Endodermal cell (in vitro differentiated cells): ENCODE data around the gene ABLIM2. TPM values are rescaled to one million over a fixed set of nuclear protein-coding genes. Genes with fewer than 3 reads are reported as not detected.
A peak's percentile ranks its signal among the peaks of the same experiment; 100 is the strongest.

Experiments used
- DNase-seq: peaks from one replicate; pipeline ENCODE4 v3.0.0-alpha.2; 2017
- H3K27ac ChIP-seq: 2 replicates; pipeline ENCODE4 v1.5.1; 2013; ENCODE audit warnings: mild to moderate bottlenecking, low read depth, low read length, moderate library complexity
- H3K27me3 ChIP-seq: 2 replicates; pipeline ENCODE4 v1.6.1; 2013; ENCODE audit warnings: mild to moderate bottlenecking, low read length, moderate library complexity; ENCODE audit not compliant: insufficient read depth, control insufficient read depth, poor library complexity, severe bottlenecking
- H3K36me3 ChIP-seq: 2 replicates; pipeline ENCODE4 v1.7.0; 2013; ENCODE audit warnings: mild to moderate bottlenecking, low read length, moderate library complexity; ENCODE audit not compliant: control insufficient read depth, insufficient read depth
- H3K4me1 ChIP-seq: one replicate; pipeline ENCODE4 v1.7.0; 2013; ENCODE audit warnings: low read length; ENCODE audit not compliant: control insufficient read depth, insufficient read depth
- H3K4me3 ChIP-seq: 2 replicates; pipeline ENCODE4 v1.5.1; 2013; ENCODE audit warnings: mild to moderate bottlenecking, low read length, moderate library complexity
- H3K9ac ChIP-seq: 2 replicates; pipeline ENCODE4 v1.6.1; 2013; ENCODE audit warnings: mild to moderate bottlenecking, low read length, moderate library complexity; ENCODE audit not compliant: poor library complexity, severe bottlenecking; ENCODE audit errors: extremely low read depth
- H3K9me3 ChIP-seq: 2 replicates; pipeline ENCODE4 v1.6.1; 2013; ENCODE audit warnings: mild to moderate bottlenecking, low read length, moderate library complexity; ENCODE audit not compliant: control insufficient read depth
- H3K27ac Mint-ChIP-seq: 2 replicates; pipeline ENCODE4 v1.8.0; 2020; ENCODE audit warnings: mixed read lengths
- H3K27me3 Mint-ChIP-seq: 2 replicates; pipeline ENCODE4 v1.8.0; 2021; ENCODE audit warnings: mild to moderate bottlenecking, mixed read lengths; ENCODE audit not compliant: insufficient read depth
- H3K36me3 Mint-ChIP-seq: 2 replicates; pipeline ENCODE4 v1.8.0; 2020; ENCODE audit warnings: low read depth, mixed read lengths
- H3K4me1 Mint-ChIP-seq: 2 replicates; pipeline ENCODE4 v1.8.0; 2020; ENCODE audit warnings: mixed read lengths
- H3K4me3 Mint-ChIP-seq: 2 replicates; pipeline ENCODE4 v1.8.0; 2020; ENCODE audit warnings: mild to moderate bottlenecking, moderate library complexity, mixed read lengths
- H3K9me3 Mint-ChIP-seq: 2 replicates; pipeline ENCODE4 v1.8.0; 2020; ENCODE audit warnings: mild to moderate bottlenecking, mixed read lengths
- CTCF ChIP-seq: fragments of 200-600 bp; sonication (generic); conservative IDR thresholded peaks from 2 replicates; pipeline ENCODE4 v1.5.0; 2021; ENCODE audit warnings: antibody characterized with exemption, mild to moderate bottlenecking
- WGBS, 2 experiments: methylation state at CpG; one replicate each; pipeline versions ENCODE4 v1.1.5 to v1.1.7; 2013; ENCODE audit warnings: missing lambda C conversion rate in 2 of 2, mixed read lengths in 1 of 2; ENCODE audit not compliant: insufficient coverage in 1 of 2, insufficient read length in 1 of 2; 5-methylcytosine and 5-hydroxymethylcytosine counted together
- total RNA-seq, 2 donors: library from RNA; stranded (reverse); fragmentation: NEBNext Ultra II Directional in 1 of 2; extraction: Animal tissue kit (Norgen Biotek cat#: 25700) in 1 of 2; gene quantifications; 2 replicates in 1 of 2; 3 replicates in 1 of 2; pipeline ENCODE4 v1.2.1, GENCODE V29; 2021

ABLIM2 gene
- total RNA-seq, 2 donors from 2014 or later, result 0.35 to 1.6 TPM

- Mint-ChIP-seq H3K36me3 (no peaks in the 10 kb centered on the region), H3K9me3 (peaks cover 5% of the 10 kb centered on the region), H3K4me3 (no peak overlapping the region)
Observed at GRCh38 chr4:8113611-8114377, 44.8 kb downstream of the ABLIM2 start.

GRCh38 chr4:8112672-8113071, 45.9 kb downstream of the ABLIM2 start:
- Mint-ChIP-seq H3K27ac (no peak overlapping the region), H3K4me3 (no peak overlapping the region), H3K36me3 (no peaks in the 10 kb centered on the region), H3K27me3 (no peaks in the 10 kb centered on the region), H3K9me3 (peaks cover 6% of the 10 kb centered on the region), H3K4me1 (peaks cover 5% of the 10 kb centered on the region)
- Histone ChIP-seq H3K36me3 (no peaks in the 10 kb centered on the region), H3K9ac (no peak overlapping the region), H3K4me1 (no peaks in the 10 kb centered on the region), H3K4me3 (no peak overlapping the region), H3K27me3 (no peaks in the 10 kb centered on the region), H3K9me3 (no peaks in the 10 kb centered on the region), H3K27ac (no peak overlapping the region)
- no peak for TF ChIP-seq CTCF
- WGBS, 2 experiments, result 88 to 92% methylated on average over 9 to 10 of the region's 10 CpGs
- no peak for DNase-seq

More at GRCh38 chr4:8113611-8114377, 44.8 kb downstream of the ABLIM2 start:
- Histone ChIP-seq H3K36me3 (no peaks in the 10 kb centered on the region), H3K4me1 (no peaks in the 10 kb centered on the region), H3K9ac (no peak overlapping the region), H3K4me3 (no peak overlapping the region), H3K27me3 (no peaks in the 10 kb centered on the region), H3K9me3 (no peaks in the 10 kb centered on the region), H3K27ac (no peak overlapping the region)
- Mint-ChIP-seq H3K27me3 (no peaks in the 10 kb centered on the region), H3K4me1 (peaks cover 5% of the 10 kb centered on the region), H3K27ac (no peak overlapping the region)
- no peak for DNase-seq
- 85 to 87% methylated on average over 9 to 15 of the region's 15 CpGs for WGBS, 2 experiments
- TF ChIP-seq CTCF, result no peak

GRCh38 chr4:8112036-8112576, 46.5 kb downstream of the ABLIM2 start:
- Mint-ChIP-seq H3K4me1 (peaks cover 5% of the 10 kb centered on the region), H3K27me3 (no peaks in the 10 kb centered on the region), H3K4me3 (no peak overlapping the region), H3K36me3 (no peaks in the 10 kb centered on the region), H3K9me3 (peaks cover 7% of the 10 kb centered on the region), H3K27ac (no peak overlapping the region)
- 63 to 72% methylated on average over 7 to 9 of the region's 9 CpGs for WGBS, 2 experiments
- Histone ChIP-seq H3K27me3 (no peaks in the 10 kb centered on the region), H3K4me3 (no peak overlapping the region), H3K36me3 (no peaks in the 10 kb centered on the region), H3K9ac (no peak overlapping the region), H3K9me3 (no peaks in the 10 kb centered on the region), H3K27ac (no peak overlapping the region), H3K4me1 (no peaks in the 10 kb centered on the region)
- no peak for TF ChIP-seq CTCF
- DNase-seq, result peak; percentile 70
